Measurements from ENCODE around the gene PCGF5.
"Not testable (repeated sequence)": the region's sequence is repeated elsewhere in the genome, so short reads cannot be mapped to it uniquely, and the experiment has no call there.

Gene PCGF5

GRCh38 chr10:91323293-91323905 is 102.9 kb downstream of the PCGF5 start:
- DNase-seq: not testable (repeated sequence)

- DNase-seq: no peak
Measured at GRCh38 chr10:91328320-91328984, 108.0 kb downstream of the PCGF5 start.
